CD4-positive, alpha-beta memory T cell (primary cell): Measurements from ENCODE around the gene CRYBB1. TPM values are rescaled to one million over a fixed set of nuclear protein-coding genes. Genes with fewer than 3 reads are reported as not detected.

Source experiments
- CTCF ChIA-PET: fragments of 350-600 bp; sonication (Branson Sonifier 250); formaldehyde crosslinking; loops from one replicate; lab custom pipeline; 2021; ENCODE audit warnings: inconsistent platforms; ENCODE audit not compliant: partially characterized antibody; lab: Charles Lee
- POLR2A ChIA-PET: fragments of 350-600 bp; sonication (Branson Sonifier 250); formaldehyde crosslinking; loops from one replicate; lab custom pipeline; 2021; ENCODE audit not compliant: partially characterized antibody; lab: Charles Lee
- DNase-seq, 5 donors: peaks; one replicate each; pipeline versions ENCODE4 v3.0.0 to v3.0.0-alpha.2; 2020 to 2022; ENCODE audit warnings: mixed read lengths in 1 of 5
- H3K27ac ChIP-seq: one replicate; pipeline ENCODE4 v1.7.0; 2013; ENCODE audit warnings: low read depth, low read length
- H3K27me3 ChIP-seq: 2 replicates; pipeline ENCODE4 v1.7.0; 2013; ENCODE audit warnings: mild to moderate bottlenecking, low read length, moderate library complexity; ENCODE audit not compliant: insufficient read depth
- H3K36me3 ChIP-seq: 2 replicates; pipeline ENCODE4 v1.7.0; 2013; ENCODE audit warnings: mild to moderate bottlenecking, low read length, moderate library complexity; ENCODE audit not compliant: insufficient read depth
- H3K4me1 ChIP-seq: 2 replicates; pipeline ENCODE4 v1.7.0; 2013; ENCODE audit warnings: mild to moderate bottlenecking, low read length, moderate library complexity; ENCODE audit not compliant: insufficient read depth
- H3K4me3 ChIP-seq, 2 donors: one replicate each; pipeline ENCODE4 v1.7.0; 2013; ENCODE audit warnings: low read length in 2 of 2, mild to moderate bottlenecking in 1 of 2
- H3K9me3 ChIP-seq, 2 donors: one replicate each; pipeline ENCODE4 v1.7.0; 2013; ENCODE audit warnings: low read length in 2 of 2, control low read depth in 1 of 2; ENCODE audit not compliant: control insufficient read depth in 1 of 2
- H3K27ac Mint-ChIP-seq, 7 donors: one replicate each; pipeline ENCODE4 v1.8.0; 2020 to 2021; ENCODE audit warnings: mixed read lengths in 7 of 7, mild to moderate bottlenecking in 6 of 7, inconsistent platforms in 3 of 7, moderate library complexity in 3 of 7
- H3K27me3 Mint-ChIP-seq, 2 donors: one replicate each; pipeline ENCODE4 v1.8.0; 2020 to 2021; ENCODE audit warnings: mixed read lengths in 2 of 2
- H3K36me3 Mint-ChIP-seq, 2 donors: one replicate each; pipeline ENCODE4 v1.8.0; 2020 to 2021; ENCODE audit warnings: mixed read lengths in 2 of 2, inconsistent platforms in 1 of 2, mild to moderate bottlenecking in 1 of 2
- H3K4me1 Mint-ChIP-seq, 4 donors: one replicate each; pipeline ENCODE4 v1.8.0; 2020 to 2021; ENCODE audit warnings: mixed read lengths in 4 of 4, mild to moderate bottlenecking in 1 of 4
- H3K4me3 Mint-ChIP-seq, 8 donors: one replicate each; pipeline ENCODE4 v1.8.0; 2020 to 2021; ENCODE audit warnings: mixed read lengths in 8 of 8, mild to moderate bottlenecking in 7 of 8, moderate library complexity in 6 of 8, inconsistent platforms in 3 of 8
- H3K9me3 Mint-ChIP-seq, 8 donors: one replicate each; pipeline ENCODE4 v1.8.0; 2020 to 2021; ENCODE audit warnings: mixed read lengths in 8 of 8, mild to moderate bottlenecking in 5 of 8, inconsistent platforms in 3 of 8, moderate library complexity in 1 of 8
- intact Hi-C: fragments of 100-400 bp; cut with micrococcal nuclease; formaldehyde crosslinking; loops from one replicate; pipeline ENCODE4 v1.15.1; 2023
- polyA plus RNA-seq, 2 donors: library from polyadenylated mRNA; unstranded; fragments of 300-500 nt; fragmentation: Illumina TruSeq; gene quantifications; one replicate each; pipeline ENCODE4 v1.2.3, GENCODE V29; 2021
- total RNA-seq, 2 experiments: library from RNA; stranded (reverse); gene quantifications; one replicate each; pipeline ENCODE4 v1.2.3, GENCODE V29; 2021

CRYBB1 gene
- not detected for total RNA-seq
- not detected for polyA plus RNA-seq

DNA sequence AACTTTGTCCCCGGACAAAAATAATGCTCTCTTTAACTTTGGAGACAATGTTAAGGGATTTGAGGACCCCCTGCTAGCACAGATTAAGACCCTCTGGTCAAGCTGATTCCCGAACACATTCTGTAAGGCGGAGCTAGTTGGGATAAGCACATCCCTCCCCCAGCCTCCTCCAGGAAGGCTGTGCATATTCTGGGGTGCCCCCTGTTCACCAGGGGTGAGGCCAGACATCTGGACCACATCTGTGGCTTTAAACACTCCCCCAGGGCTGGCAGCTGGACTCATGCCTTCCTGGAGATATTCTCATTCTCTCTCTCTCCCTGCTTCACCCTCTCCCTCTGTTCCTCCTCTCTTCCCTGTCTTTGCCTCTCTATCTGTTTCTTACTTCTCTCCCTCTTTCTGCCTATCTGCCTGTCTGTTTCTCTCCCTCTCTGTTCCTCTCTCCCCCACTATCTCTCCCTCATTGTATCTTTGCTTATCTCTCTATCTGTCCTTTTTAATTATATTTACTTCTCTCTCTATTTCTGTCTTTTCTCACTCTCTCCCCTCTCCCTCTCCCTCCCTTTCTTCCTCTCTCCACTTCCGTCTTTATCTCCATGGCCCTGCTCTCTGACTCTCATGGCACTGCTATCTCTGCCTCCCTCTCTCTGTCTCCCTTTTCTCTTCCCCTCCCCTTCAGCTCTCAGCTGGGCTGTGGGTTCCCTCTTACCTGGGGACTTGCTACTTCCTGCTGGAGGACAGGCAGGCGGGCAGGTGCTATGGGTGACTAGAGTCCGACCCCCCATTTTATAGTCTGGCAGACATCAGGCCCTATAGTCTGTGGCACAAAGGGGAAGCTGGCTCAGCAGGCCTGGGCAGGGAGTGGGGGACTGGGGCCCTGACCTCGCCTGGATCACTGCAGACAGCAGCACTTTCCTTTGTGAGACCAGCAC is at the start of gene CRYBB1:
CRYBB1 (minus strand) TSS at position 757 of the 929 bp plus-strand sequence. CDS start 1,708 bp downstream, outside the sequence.
- H3K27ac ChIP-seq: no peak within 1 kb of the TSS
- intact Hi-C loops: no loop called here
- no peaks in the 10 kb centered on the region for H3K27me3 ChIP-seq
- Mint-ChIP-seq H3K36me3 (no peaks in the 10 kb centered on the region), H3K9me3 (peaks cover 0 to 2% (median 0%) of the 10 kb centered on the region in 8 donors), H3K27me3 (peaks cover 0 to 3% of the 10 kb centered on the region in 2 donors), H3K27ac (peak within 1 kb of the TSS in 4 of 7 donors; percentile 41 to 88 (median 58)), H3K4me1 (peaks cover 0 to 9% (median 3%) of the 10 kb centered on the region in 4 donors), H3K4me3 (no peak within 1 kb of the TSS)
- H3K9me3 ChIP-seq: no peaks in the 10 kb centered on the region
- ChIA-PET CTCF (no interaction called here), POLR2A (no interaction called here)
- H3K4me1 ChIP-seq: no peaks in the 10 kb centered on the region
- H3K4me3 ChIP-seq: no peak within 1 kb of the TSS
- DNase-seq: no peak
- H3K36me3 ChIP-seq: no peaks in the 10 kb centered on the region

DNA sequence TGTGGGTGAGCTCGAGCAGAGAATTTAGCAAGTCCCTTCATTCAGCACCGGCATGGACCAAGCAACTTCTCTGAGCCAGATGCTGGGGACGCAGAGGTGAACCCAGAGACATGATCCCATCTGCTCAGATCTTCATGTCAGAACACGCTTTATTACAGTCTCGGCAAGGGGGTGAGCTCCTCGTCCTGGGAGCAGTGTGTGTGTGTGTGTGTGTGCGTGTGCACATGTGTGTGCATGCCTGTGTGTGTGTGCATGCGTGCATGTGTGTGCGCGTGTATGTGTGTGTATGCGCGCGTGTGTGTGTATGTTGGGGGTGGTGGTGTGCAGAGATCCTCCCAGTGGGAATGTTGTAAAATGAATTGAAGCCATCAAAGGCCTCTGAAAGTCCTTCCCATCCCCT is 49.3 kb upstream of the CRYBB1 start:
- H3K4me3 ChIP-seq: no peak overlapping the region
- peaks cover 3 to 6% of the 10 kb centered on the region in 2 donors for H3K36me3 Mint-ChIP-seq
- peak overlapping the region in 2 of 7 donors; percentile 42 to 82 for H3K27ac Mint-ChIP-seq
- DNase-seq: no peak
- peaks cover 3% of the 10 kb centered on the region for H3K36me3 ChIP-seq
- H3K27me3 Mint-ChIP-seq: no peaks in the 10 kb centered on the region
- no peaks in the 10 kb centered on the region for H3K9me3 ChIP-seq
- intact Hi-C loops: no loop called here
- CTCF ChIA-PET: interaction anchor here (0.5 to 3.9 kb wide), 6 partner anchors 8 to 300 kb away, joined by 3 to 32 read pairs (median 6); partner anchors contain the start of gene MIAT
- no peaks in the 10 kb centered on the region for H3K9me3 Mint-ChIP-seq
- H3K4me1 Mint-ChIP-seq: peaks cover 40 to 65% (median 51%) of the 10 kb centered on the region in 4 donors
- H3K27me3 ChIP-seq: no peaks in the 10 kb centered on the region
- H3K27ac ChIP-seq: no peak overlapping the region
- H3K4me3 Mint-ChIP-seq: no peak overlapping the region
- peaks cover 55% of the 10 kb centered on the region for H3K4me1 ChIP-seq
- POLR2A ChIA-PET: interaction anchor here (1.1 to 4.8 kb wide), 2 partner anchors 9 to 184 kb away, joined by 3 to 25 read pairs; partner anchors contain the start of genes HPS4 and SRRD

DNA sequence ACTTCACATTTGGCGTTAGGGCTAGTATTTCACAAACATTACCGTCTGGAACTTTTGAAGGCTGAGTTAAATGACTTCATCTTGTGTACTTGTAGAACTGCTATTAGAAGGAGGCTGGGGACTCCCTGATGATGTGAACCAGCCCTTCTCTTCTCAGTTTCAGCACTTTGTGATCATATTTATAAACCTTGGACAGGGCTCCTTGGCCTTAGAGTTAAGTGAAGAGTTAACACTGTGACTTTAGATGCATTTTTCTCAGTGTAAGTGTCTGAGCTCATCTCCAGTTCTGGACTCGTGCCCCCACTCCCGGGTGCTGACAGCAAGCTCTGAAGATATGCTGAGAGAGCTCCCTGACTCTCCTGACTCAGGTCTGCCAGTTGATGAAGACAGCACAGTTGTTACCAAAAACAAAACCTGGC is 48.0 kb upstream of the CRYBB1 start:
- H3K4me1 Mint-ChIP-seq: peaks cover 29 to 57% (median 42%) of the 10 kb centered on the region in 4 donors
- intact Hi-C loops: loop anchor here (1.0 kb wide), 3 partner anchors 103 to 268 kb away; no protein-coding TSS in a partner anchor
- Histone ChIP-seq H3K9me3 (no peaks in the 10 kb centered on the region), H3K4me1 (peaks cover 46% of the 10 kb centered on the region), H3K27ac (peak overlapping the region; percentile 58), H3K4me3 (no peak overlapping the region), H3K36me3 (peaks cover 3% of the 10 kb centered on the region), H3K27me3 (no peaks in the 10 kb centered on the region)
- no peak for DNase-seq
- ChIA-PET CTCF (interaction anchor here (0.6 to 3.9 kb wide), 16 partner anchors 13 to 301 kb away, joined by 3 to 32 read pairs (median 4); no protein-coding TSS in a partner anchor), POLR2A (interaction anchor here (1.0 to 4.8 kb wide), 5 partner anchors 9 to 187 kb away, joined by 3 to 25 read pairs (median 5); partner anchors contain the start of genes HPS4, MIAT and SRRD)
- H3K9me3 Mint-ChIP-seq: no peaks in the 10 kb centered on the region
- H3K27me3 Mint-ChIP-seq: no peaks in the 10 kb centered on the region
- peaks cover 3 to 6% of the 10 kb centered on the region in 2 donors for H3K36me3 Mint-ChIP-seq
- H3K4me3 Mint-ChIP-seq: peak overlapping the region in 1 of 8 donors; percentile 83
- H3K27ac Mint-ChIP-seq: peak overlapping the region; percentile 65 to 93 (median 88)

DNA sequence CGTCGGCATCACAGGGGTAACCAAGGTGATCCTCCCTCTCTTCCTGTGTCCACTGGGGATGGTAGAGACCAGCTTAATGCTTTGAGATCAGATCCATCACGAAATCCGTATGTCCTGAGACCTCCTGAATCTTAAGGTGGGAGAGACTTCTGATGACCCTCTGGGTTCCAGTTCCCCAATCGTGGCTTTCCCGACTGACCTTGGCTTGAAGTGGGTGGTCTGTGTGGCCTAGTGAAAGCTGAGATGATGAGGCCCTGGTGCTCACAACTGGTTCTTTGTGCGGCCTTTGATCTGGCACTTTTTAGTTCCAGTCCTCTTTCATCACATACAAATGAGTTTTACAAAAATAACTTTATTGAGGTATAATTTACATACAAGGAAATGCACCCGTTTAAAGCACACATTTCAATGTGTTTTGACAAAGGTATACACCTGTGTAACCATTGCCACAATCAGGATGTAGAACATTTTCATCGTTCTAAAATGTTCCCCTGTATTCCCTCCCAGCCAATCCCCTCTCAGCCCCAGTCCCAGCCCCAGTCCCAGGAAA is 45.6 kb upstream of the CRYBB1 start:
- H3K27ac Mint-ChIP-seq: peak overlapping the region in 5 of 7 donors; percentile 12 to 91 (median 52)

DNA sequence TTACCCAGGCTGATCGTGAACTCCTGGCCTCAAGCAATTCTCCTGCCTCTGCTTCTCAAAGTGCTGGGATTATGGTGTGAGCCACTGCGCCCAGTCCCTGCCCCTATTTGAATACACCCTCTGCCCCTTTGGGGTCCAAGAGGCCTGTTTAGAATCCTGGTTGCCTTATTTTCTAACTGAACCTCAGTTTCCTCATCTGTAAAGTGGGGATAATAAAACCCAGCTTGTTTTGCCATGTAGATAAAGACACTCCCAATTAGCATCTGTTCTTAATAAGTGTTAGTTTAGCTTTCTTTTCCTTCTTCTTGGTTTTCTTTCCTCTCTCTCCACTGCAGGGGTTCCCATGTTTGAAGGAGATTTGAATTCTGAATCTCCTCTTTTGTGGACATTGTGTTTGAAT is 44.3 kb upstream of the CRYBB1 start:
- POLR2A ChIA-PET: interaction anchor here (7.2 kb wide), 1 partner anchor 11 kb away, joined by 95 read pairs; no protein-coding TSS in a partner anchor
- CTCF ChIA-PET: interaction anchor here (1.0 to 1.6 kb wide), 4 partner anchors 11 to 160 kb away, joined by 3 to 5 read pairs (median 3); no protein-coding TSS in a partner anchor
- H3K4me1 ChIP-seq: peaks cover 44% of the 10 kb centered on the region
- Mint-ChIP-seq H3K27me3 (no peaks in the 10 kb centered on the region), H3K27ac (peak overlapping the region in 1 of 7 donors; percentile 32), H3K4me3 (no peak overlapping the region), H3K9me3 (no peaks in the 10 kb centered on the region), H3K4me1 (peaks cover 30 to 64% (median 41%) of the 10 kb centered on the region in 4 donors), H3K36me3 (peaks cover 2 to 8% of the 10 kb centered on the region in 2 donors)
- H3K27me3 ChIP-seq: no peaks in the 10 kb centered on the region
- intact Hi-C loops: no loop called here
- H3K27ac ChIP-seq: no peak overlapping the region
- no peaks in the 10 kb centered on the region for H3K9me3 ChIP-seq
- H3K36me3 ChIP-seq: peaks cover 3% of the 10 kb centered on the region
- DNase-seq: no peak
- no peak overlapping the region for H3K4me3 ChIP-seq

More for the DNA sequence above, 45.6 kb upstream of the CRYBB1 start:
- Mint-ChIP-seq H3K27me3 (no peaks in the 10 kb centered on the region), H3K36me3 (peaks cover 6 to 7% of the 10 kb centered on the region in 2 donors), H3K4me1 (peaks cover 24 to 51% (median 38%) of the 10 kb centered on the region in 4 donors), H3K9me3 (no peaks in the 10 kb centered on the region), H3K4me3 (no peak overlapping the region)
- Histone ChIP-seq H3K27ac (no peak overlapping the region), H3K27me3 (no peaks in the 10 kb centered on the region), H3K4me3 (no peak overlapping the region), H3K9me3 (no peaks in the 10 kb centered on the region), H3K4me1 (peaks cover 34% of the 10 kb centered on the region), H3K36me3 (peaks cover 3% of the 10 kb centered on the region)
- intact Hi-C loops: no loop called here
- ChIA-PET CTCF (interaction anchor here (1.6 to 2.0 kb wide), 2 partner anchors 160 to 184 kb away, joined by 5 read pairs; no protein-coding TSS in a partner anchor), POLR2A (interaction anchor here (0.6 to 7.2 kb wide), 3 partner anchors 9 to 150 kb away, joined by 3 to 95 read pairs (median 5); no protein-coding TSS in a partner anchor)
- DNase-seq: no peak

DNA sequence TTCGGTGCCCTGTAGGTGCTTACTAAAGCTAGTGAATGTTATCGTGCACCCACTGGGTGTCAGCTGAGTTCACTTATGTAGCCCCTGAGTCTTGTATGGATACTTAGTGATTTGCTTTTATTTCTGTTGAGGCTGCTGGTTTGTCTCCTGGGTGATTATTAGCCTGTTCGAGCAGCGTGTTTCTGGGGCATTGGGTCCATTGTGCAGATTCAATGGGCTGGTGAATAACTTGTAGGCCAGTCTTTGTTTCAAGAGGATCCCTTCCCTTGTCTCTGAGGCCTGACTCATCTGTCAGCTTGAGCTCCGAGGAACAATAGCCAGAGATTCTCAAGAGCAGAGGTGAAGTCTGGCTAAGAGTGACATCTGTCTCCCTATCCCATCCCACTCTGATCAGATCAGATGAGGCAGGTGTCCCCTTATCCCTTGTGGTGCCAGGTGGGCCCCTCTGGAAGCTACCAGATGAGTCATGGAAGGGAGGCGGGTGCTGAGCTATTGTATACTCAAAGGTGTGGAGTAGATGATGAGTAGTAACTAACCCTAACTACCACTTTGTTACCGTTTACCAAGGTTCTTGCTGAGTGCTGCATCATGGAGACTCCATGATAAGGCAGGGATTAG is 43.2 kb upstream of the CRYBB1 start:
- Mint-ChIP-seq H3K4me3 (peak overlapping the region in 1 of 8 donors; percentile 11), H3K4me1 (peaks cover 33 to 63% (median 41%) of the 10 kb centered on the region in 4 donors), H3K36me3 (peaks cover 0 to 8% of the 10 kb centered on the region in 2 donors), H3K9me3 (no peaks in the 10 kb centered on the region), H3K27ac (peak overlapping the region in 4 of 7 donors; percentile 7 to 54 (median 46)), H3K27me3 (no peaks in the 10 kb centered on the region)
- CTCF ChIA-PET: interaction anchor here (0.8 to 1.3 kb wide), 2 partner anchors 12 to 13 kb away, joined by 3 read pairs; no protein-coding TSS in a partner anchor
- DNase-seq: no peak
- POLR2A ChIA-PET: interaction anchor here (1.0 to 7.2 kb wide), 3 partner anchors 12 to 177 kb away, joined by 3 to 95 read pairs (median 6); partner anchors contain the start of genes HPS4 and SRRD
- Histone ChIP-seq H3K4me1 (peaks cover 48% of the 10 kb centered on the region), H3K4me3 (no peak overlapping the region), H3K27ac (no peak overlapping the region), H3K36me3 (peaks cover 3% of the 10 kb centered on the region), H3K9me3 (no peaks in the 10 kb centered on the region), H3K27me3 (no peaks in the 10 kb centered on the region)
- intact Hi-C loops: no loop called here
